Activated T-helper 17 cell treated with anti-CD3 and anti-CD28 coated beads, Interleukin-2, amount 50 U/mL, for 72 hours (primary cell): ENCODE data around the gene PLPP1. TPM values are rescaled to one million over a fixed set of nuclear protein-coding genes. Genes with fewer than 3 reads are reported as not detected.
"Not testable (repeated sequence)": the region's sequence is repeated elsewhere in the genome, so short reads cannot be mapped to it uniquely, and the experiment has no call there.

Experiments
- ATAC-seq: fragments of 150-1000 bp; cut with Tn5 transposase; replicated peaks from 2 replicates; pipeline ENCODE4 v1.10.0; 2021; ENCODE audit warnings: mild to moderate bottlenecking, moderate library complexity
- H3K27ac Mint-ChIP-seq: one replicate; pipeline ENCODE4 v1.8.0; 2022; ENCODE audit warnings: mixed read lengths
- H3K27me3 Mint-ChIP-seq: one replicate; pipeline ENCODE4 v1.8.0; 2022; ENCODE audit warnings: mixed read lengths
- H3K36me3 Mint-ChIP-seq: one replicate; pipeline ENCODE4 v1.8.0; 2022; ENCODE audit warnings: low read depth, mild to moderate bottlenecking, mixed read lengths
- H3K4me1 Mint-ChIP-seq: one replicate; pipeline ENCODE4 v1.8.0; 2022; ENCODE audit warnings: mixed read lengths
- H3K4me3 Mint-ChIP-seq: one replicate; pipeline ENCODE4 v1.8.0; 2022; ENCODE audit warnings: mild to moderate bottlenecking, mixed read lengths
- H3K9me3 Mint-ChIP-seq: one replicate; pipeline ENCODE4 v1.8.0; 2022; ENCODE audit warnings: mixed read lengths
- total RNA-seq, 2 donors: library from RNA; stranded (reverse); gene quantifications; one replicate each; pipeline ENCODE4 v1.2.3, GENCODE V29; 2022

The PLPP1 gene
- total RNA-seq, 2 donors from 2014 or later = 4.8 to 9.7 TPM

DNA sequence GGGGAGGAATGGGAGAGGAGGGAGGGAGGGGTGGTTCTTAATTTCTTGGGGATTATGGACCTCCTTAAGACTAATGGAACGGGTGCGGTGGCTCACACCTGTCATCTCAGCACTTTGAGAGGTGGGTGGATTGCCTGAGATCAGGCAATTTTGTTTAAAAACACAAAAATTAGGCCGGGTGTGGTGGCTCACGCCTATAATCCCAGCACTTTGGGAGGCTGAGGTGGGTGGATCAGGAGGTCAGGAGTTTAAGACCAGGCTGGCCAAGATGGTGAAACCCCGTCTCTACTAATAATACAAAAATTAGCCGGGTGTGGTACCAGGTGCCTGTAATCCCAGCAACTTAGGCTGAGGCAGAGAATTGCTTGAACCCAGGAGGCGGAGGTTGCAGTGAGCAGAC lies 30.8 kb downstream of the PLPP1 start:
- H3K27ac Mint-ChIP-seq, H3K36me3 Mint-ChIP-seq, H3K4me3 Mint-ChIP-seq, H3K27me3 Mint-ChIP-seq, H3K4me1 Mint-ChIP-seq, H3K9me3 Mint-ChIP-seq, ATAC-seq: not testable (repeated sequence)

DNA sequence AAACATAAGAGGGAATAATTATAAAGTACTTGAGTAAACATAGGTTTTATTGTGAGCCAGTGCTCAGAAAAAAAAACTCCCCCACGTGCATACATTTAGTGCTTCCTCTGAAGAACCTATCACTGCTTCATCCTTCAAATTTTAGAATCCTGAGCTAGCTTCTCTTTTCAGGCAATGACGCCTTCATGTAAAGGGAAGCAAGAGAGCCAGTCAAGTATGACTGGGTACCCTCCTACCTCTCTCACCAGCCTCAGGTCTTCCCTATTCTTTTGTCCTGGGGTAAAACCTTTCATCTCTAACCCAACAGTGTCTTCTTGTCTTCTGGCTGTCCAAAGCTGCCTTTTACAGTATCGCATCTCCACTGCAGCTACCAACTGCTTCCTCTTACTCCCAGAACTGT lies 32.0 kb downstream of the PLPP1 start:
- H3K27ac Mint-ChIP-seq = no peak overlapping the region
- H3K9me3 Mint-ChIP-seq = no peaks in the 10 kb centered on the region
- no peak overlapping the region for H3K4me3 Mint-ChIP-seq
- no peak for ATAC-seq
- no peaks in the 10 kb centered on the region for H3K27me3 Mint-ChIP-seq
- H3K4me1 Mint-ChIP-seq = no peaks in the 10 kb centered on the region
- no peaks in the 10 kb centered on the region for H3K36me3 Mint-ChIP-seq

DNA sequence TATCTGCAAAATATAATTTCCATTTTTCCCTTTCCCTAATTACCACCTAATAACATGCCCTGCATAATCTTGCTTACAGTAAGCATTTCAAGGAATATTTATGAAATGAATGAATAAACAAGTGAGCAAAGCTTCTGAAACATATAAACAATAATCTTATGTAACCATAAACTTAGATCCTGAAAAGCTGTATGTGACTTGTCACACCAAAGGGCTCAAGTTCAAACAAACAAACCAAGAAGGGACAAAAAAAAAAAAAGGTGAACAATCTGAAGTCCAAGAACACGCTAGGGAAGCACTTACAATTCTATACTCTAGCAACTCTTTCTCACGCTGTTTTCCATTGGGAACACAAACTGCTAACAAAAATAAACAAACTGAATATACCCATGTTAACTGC lies 36.3 kb downstream of the PLPP1 start:
- Mint-ChIP-seq H3K9me3 (no peaks in the 10 kb centered on the region), H3K4me1 (no peaks in the 10 kb centered on the region), H3K27ac (no peak overlapping the region), H3K27me3 (no peaks in the 10 kb centered on the region), H3K4me3 (no peak overlapping the region), H3K36me3 (no peaks in the 10 kb centered on the region)
- ATAC-seq = no peak

- no peaks in the 10 kb centered on the region for H3K36me3 Mint-ChIP-seq
- H3K27ac Mint-ChIP-seq = no peak overlapping the region
- H3K27me3 Mint-ChIP-seq = no peaks in the 10 kb centered on the region
- H3K4me1 Mint-ChIP-seq = no peaks in the 10 kb centered on the region
- no peaks in the 10 kb centered on the region for H3K9me3 Mint-ChIP-seq
- H3K4me3 Mint-ChIP-seq = no peak overlapping the region
- ATAC-seq = no peak
These were observed 37.1 kb downstream of the PLPP1 start for GRCh38 chr5:55497712-55498111.

DNA sequence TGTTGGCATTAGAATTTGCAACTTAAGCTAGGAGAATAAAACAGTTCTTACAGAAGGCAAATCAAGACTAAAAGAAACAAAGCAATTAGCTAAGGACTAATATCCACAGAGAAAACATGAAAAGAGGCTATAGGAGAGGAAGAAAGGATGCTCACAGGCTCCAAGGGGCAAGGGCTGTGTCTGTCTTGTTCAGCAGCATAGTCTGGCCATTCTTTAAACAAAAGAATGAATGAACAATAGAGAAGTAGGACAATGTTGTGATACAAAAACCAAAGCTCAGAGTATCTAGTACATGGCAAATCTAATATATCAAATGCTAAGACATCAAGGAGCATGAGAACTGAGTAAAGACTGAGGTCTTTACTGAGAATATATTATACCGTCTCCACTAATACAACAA lies 39.5 kb downstream of the PLPP1 start:
- H3K27me3 Mint-ChIP-seq = no peaks in the 10 kb centered on the region
- peaks cover 5% of the 10 kb centered on the region for H3K36me3 Mint-ChIP-seq
- H3K9me3 Mint-ChIP-seq = no peaks in the 10 kb centered on the region
- H3K4me1 Mint-ChIP-seq = no peaks in the 10 kb centered on the region
- H3K4me3 Mint-ChIP-seq = no peak overlapping the region
- no peak overlapping the region for H3K27ac Mint-ChIP-seq
- no peak for ATAC-seq

- Mint-ChIP-seq H3K4me3 (no peak overlapping the region), H3K9me3 (no peaks in the 10 kb centered on the region), H3K4me1 (no peaks in the 10 kb centered on the region), H3K27me3 (no peaks in the 10 kb centered on the region), H3K36me3 (peaks cover 5% of the 10 kb centered on the region), H3K27ac (no peak overlapping the region)
- no peak for ATAC-seq
These were observed 42.3 kb downstream of the PLPP1 start for GRCh38 chr5:55492449-55492848.

- Mint-ChIP-seq H3K36me3 (no peaks in the 10 kb centered on the region), H3K4me1 (no peaks in the 10 kb centered on the region), H3K27me3 (no peaks in the 10 kb centered on the region), H3K9me3 (no peaks in the 10 kb centered on the region), H3K27ac (no peak overlapping the region), H3K4me3 (no peak overlapping the region)
- no peak for ATAC-seq
These were observed 49.7 kb downstream of the PLPP1 start for GRCh38 chr5:55485073-55485472.

DNA sequence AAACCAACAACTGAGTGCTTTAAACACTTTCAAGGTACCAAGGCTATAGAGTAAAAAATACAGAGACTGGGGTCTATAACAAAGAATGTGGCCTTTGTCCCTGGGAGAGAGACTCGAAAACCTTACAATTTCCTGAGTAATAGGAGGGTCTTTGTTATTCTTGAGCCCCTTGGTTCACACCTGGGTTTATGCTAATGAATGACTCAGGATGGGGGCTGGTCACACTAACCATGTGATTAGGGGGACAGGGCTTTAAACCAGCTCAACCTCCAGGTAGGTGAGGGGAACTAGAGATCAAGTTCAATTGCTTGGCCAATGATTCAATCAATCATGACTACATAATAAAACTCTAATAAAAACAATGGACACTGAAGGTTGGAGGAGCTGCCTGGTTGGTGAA lies 50.2 kb downstream of the PLPP1 start:
- H3K27ac Mint-ChIP-seq = no peak overlapping the region
- H3K36me3 Mint-ChIP-seq = no peaks in the 10 kb centered on the region
- ATAC-seq = no peak
- H3K9me3 Mint-ChIP-seq = no peaks in the 10 kb centered on the region
- H3K4me3 Mint-ChIP-seq = no peak overlapping the region
- H3K4me1 Mint-ChIP-seq = no peaks in the 10 kb centered on the region
- H3K27me3 Mint-ChIP-seq = no peaks in the 10 kb centered on the region

DNA sequence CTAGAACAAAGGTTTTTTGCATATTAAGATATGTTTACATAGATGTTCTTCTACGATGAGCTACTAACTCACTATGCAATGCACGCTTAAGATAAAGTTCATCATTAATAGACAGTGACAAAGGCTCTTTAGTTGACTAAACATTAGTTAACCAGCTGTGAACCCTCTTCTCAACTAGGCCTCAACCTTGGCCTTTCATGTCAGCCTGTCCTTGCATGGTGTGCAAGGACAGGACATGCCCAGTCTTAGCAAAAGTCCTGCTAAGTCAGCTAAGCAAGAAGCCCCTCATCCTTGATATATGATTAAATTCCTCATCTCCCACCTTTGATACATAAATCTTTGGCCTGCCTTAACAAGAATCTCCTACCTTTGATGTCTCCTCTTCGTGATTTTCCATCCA lies 50.9 kb downstream of the PLPP1 start:
- no peak for ATAC-seq
- H3K9me3 Mint-ChIP-seq = no peaks in the 10 kb centered on the region
- no peak overlapping the region for H3K27ac Mint-ChIP-seq
- H3K36me3 Mint-ChIP-seq = no peaks in the 10 kb centered on the region
- no peak overlapping the region for H3K4me3 Mint-ChIP-seq
- H3K4me1 Mint-ChIP-seq = no peaks in the 10 kb centered on the region
- no peaks in the 10 kb centered on the region for H3K27me3 Mint-ChIP-seq

DNA sequence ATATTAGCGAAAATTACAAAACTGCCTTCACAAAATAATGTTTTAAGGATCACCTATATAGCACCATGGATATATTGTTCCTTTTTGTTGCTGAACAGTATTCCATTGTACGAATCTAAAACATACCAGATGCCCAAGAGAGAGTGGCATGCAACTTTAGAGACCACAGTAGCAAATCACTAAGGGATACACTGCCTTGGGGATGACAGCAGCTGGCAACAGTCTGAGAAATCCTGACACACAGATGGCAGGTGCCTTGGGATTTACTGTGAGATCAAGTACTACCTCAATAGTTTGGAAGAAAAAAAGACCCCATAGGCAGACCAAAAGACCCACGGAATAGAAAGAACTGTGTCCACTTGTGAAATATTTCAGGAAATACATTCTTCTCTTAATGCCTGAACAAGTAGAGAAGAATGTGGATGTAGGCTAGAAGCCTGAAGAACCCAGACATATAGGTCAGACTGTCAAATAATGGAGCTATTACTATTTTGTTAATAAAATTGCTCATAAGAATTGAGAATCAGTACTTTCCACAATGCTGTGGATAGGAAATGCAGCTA lies 53.4 kb downstream of the PLPP1 start:
- Mint-ChIP-seq H3K4me1 (no peaks in the 10 kb centered on the region), H3K27ac (no peak overlapping the region), H3K4me3 (no peak overlapping the region), H3K9me3 (no peaks in the 10 kb centered on the region), H3K36me3 (no peaks in the 10 kb centered on the region), H3K27me3 (no peaks in the 10 kb centered on the region)
- no peak for ATAC-seq

DNA sequence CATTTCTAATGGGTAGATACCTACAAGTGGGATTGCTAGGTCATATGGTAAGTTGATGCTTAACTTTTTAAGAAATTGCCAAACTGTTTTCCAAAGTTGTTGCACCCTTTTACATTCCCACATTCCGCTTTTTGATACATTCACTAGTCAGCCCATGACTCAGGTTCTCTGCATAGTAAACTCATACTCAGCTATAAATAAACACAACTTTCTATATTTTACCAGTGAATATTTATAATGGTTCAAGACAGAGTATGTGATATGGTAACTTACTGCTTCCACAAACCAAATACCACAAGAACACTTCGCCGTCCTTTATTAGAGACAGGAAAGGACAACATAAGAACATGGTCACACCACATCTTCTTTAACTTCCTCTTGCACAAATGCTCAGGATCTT lies 54.0 kb downstream of the PLPP1 start:
- no peaks in the 10 kb centered on the region for H3K9me3 Mint-ChIP-seq
- H3K36me3 Mint-ChIP-seq = no peaks in the 10 kb centered on the region
- H3K27me3 Mint-ChIP-seq = no peaks in the 10 kb centered on the region
- H3K4me3 Mint-ChIP-seq = no peak overlapping the region
- H3K27ac Mint-ChIP-seq = no peak overlapping the region
- no peaks in the 10 kb centered on the region for H3K4me1 Mint-ChIP-seq
- no peak for ATAC-seq

- no peak overlapping the region for H3K4me3 Mint-ChIP-seq
- no peak for ATAC-seq
- no peaks in the 10 kb centered on the region for H3K27me3 Mint-ChIP-seq
- H3K27ac Mint-ChIP-seq = no peak overlapping the region
- H3K9me3 Mint-ChIP-seq = no peaks in the 10 kb centered on the region
- H3K4me1 Mint-ChIP-seq = no peaks in the 10 kb centered on the region
- H3K36me3 Mint-ChIP-seq = peaks cover 6% of the 10 kb centered on the region
These were observed 62.1 kb downstream of the PLPP1 start for GRCh38 chr5:55472642-55473041.

GRCh38 chr5:55471468-55471867 lies 63.3 kb downstream of the PLPP1 start:
- H3K4me1 Mint-ChIP-seq = no peaks in the 10 kb centered on the region
- no peak overlapping the region for H3K27ac Mint-ChIP-seq

GRCh38 chr5:55470282-55470681 lies 64.5 kb downstream of the PLPP1 start:
- H3K27me3 Mint-ChIP-seq = no peaks in the 10 kb centered on the region
- no peak for ATAC-seq
- no peak overlapping the region for H3K27ac Mint-ChIP-seq
- no peaks in the 10 kb centered on the region for H3K9me3 Mint-ChIP-seq
- no peak overlapping the region for H3K4me3 Mint-ChIP-seq
- peaks cover 9% of the 10 kb centered on the region for H3K36me3 Mint-ChIP-seq
- H3K4me1 Mint-ChIP-seq = no peaks in the 10 kb centered on the region

More at GRCh38 chr5:55471468-55471867, 63.3 kb downstream of the PLPP1 start:
- Mint-ChIP-seq H3K4me3 (no peak overlapping the region), H3K9me3 (no peaks in the 10 kb centered on the region), H3K36me3 (peaks cover 9% of the 10 kb centered on the region), H3K27me3 (no peaks in the 10 kb centered on the region)
- no peak for ATAC-seq

DNA sequence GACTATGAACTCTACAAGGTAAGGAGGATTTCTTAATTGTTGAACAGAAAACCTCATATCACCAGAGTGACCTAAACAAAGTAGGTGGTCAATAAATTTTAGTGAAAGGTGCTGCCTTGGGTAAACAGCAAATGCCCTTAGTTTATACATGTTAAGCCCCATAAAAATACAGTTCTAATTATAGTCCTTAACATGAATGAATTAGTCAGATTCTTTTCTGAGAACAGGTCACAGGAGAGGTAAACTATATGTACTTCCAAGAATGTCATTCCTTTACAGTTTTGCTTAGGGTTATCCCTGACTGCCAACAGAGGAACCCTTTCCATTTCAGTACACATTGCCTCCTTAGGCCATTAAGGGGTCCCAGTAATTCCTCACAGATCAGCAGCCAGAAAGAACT lies 64.9 kb downstream of the PLPP1 start:
- Mint-ChIP-seq H3K27me3 (no peaks in the 10 kb centered on the region), H3K27ac (no peak overlapping the region), H3K4me3 (no peak overlapping the region), H3K36me3 (peaks cover 9% of the 10 kb centered on the region), H3K9me3 (no peaks in the 10 kb centered on the region), H3K4me1 (no peaks in the 10 kb centered on the region)
- ATAC-seq = no peak

GRCh38 chr5:55467862-55468551 lies 66.8 kb downstream of the PLPP1 start:
- Mint-ChIP-seq H3K27me3 (no peaks in the 10 kb centered on the region), H3K4me3 (no peak overlapping the region), H3K27ac (no peak overlapping the region), H3K36me3 (peaks cover 16% of the 10 kb centered on the region), H3K9me3 (no peaks in the 10 kb centered on the region), H3K4me1 (no peaks in the 10 kb centered on the region)
- no peak for ATAC-seq
